HG03095 (cell line): ENCODE data around the gene NODAL.

ENCODE experiments used
- ATAC-seq: cut with Tn5 transposase; IDR thresholded peaks from one replicate; pipeline ENCODE4 v1.9.1; 2021; ENCODE audit warnings: moderate library complexity; ENCODE audit not compliant: unreplicated experiment

The NODAL gene

DNA sequence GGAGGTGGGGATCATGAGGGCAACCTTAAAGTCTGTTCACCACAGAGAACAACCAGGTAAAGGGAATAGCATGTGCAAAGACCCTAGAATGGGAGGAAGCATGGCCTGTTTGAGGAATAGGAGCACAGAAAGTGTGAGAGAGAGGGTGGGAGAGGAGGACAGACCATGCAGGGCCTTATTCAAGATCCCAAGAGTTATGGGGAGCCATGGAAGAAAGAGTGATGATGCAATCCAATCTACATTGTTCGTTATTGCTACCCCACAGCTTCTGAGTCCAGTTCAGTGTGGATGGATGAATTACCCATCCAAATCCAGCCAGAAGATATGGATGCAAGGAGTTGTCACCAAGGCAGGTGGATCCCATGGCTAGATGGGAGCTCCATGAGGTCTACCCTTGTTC, 45.3 kb downstream of the NODAL start:
- no peak for ATAC-seq

DNA sequence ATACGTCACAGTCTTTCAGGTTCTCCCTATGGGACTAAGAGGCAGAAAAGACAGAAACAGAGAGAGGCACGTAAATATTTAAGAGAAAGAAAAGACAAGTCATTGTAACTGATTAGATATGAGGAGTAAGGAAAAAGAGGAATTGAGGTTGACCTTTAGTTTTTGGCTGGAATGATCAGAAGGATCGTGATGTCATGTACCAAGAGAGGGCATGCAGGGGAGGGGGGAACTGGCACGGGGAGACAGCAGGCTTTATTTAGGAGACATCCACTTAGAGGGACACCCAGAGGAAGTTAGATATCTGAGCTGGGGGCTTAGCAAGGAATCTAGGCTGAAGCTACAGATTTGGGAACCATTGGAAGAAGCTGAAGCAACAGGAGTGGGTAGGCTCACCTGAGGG, 49.8 kb downstream of the NODAL start:
- ATAC-seq, result no peak
